NOMO-1 treated with dmso at 0.1 percent for 144 hours (cell line): ENCODE data around the gene RBMS1.

Source experiments
- DNase-seq: peaks from one replicate; lab custom pipeline; 2025; ENCODE audit not compliant: unreplicated experiment; lab: John Stamatoyannopoulos, UW

RBMS1 gene

DNA sequence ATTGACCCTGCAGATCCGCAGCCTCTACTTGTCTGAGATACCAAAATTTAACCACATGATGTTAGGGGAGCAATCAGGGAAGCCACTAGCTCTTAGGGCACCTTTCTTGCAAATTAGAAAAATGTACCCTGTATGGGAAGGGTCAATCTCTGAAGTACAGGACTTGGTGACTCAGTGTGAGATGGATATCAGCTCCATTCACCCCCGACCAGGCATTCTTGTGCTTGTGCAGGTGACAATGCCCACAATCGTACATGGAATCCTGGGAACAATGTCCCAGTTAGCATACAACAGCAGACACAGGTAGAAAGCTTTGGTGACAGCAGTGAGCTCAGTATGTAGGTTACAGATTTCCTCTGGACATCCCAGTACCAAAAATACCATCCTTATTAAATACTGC, 155.9 kb downstream of the RBMS1 start:
- no peak for DNase-seq

DNA sequence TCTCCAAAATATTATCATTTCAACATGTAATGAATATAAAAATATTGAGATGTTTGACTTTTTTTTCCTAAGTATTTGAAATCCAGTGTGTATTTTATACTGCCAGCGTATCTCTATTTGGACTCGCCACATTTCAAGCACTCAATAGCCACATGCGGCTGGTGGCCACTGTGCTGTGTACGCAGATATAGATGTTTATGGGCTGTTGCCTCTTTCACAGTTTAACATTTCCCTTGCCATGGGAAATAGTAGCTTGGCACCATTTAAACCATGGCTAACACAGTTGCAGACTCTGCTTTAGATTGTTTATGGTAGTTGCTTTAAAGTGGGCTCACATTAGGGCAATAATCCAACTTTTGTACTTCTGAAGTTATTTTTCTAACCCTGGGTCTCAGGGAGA, 157.0 kb downstream of the RBMS1 start:
- no peak for DNase-seq

DNA sequence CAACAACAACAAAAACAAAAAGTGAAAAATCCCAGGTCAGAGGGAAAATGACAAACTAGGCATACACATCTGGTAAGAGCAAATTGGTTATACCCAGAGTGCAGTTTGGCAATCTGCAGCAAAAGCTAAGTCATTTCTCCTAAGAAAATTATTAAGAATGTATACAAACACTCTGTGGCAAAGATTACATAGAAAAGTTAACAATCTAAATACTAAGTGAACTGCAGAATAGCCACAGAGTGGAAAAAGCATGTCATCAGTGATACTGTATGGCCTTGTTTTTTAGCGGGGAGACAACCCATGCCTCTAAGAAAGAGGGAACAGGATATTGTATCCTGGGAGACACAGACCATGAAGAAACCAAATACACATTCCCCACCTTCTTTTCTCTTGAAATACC, 157.5 kb downstream of the RBMS1 start:
- DNase-seq: no peak

DNA sequence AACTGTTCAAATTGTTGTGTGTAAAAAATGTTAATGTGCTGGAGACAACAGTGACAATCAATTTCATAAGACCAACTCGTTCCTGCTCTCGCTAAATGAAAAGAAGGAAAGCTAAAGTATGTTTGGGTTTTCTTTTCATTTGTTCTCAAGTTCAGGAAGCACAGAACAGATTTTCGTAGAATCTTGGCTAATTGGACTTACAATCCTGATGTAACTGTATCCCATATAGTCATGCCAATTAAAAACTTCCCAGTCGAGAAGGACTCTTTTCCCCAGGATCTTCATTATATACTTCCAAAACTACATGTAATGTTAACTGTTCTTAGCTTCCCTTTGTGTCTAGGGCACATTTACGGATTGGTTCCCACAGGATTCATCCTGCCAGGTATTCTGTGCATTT, 158.2 kb downstream of the RBMS1 start:
- no peak for DNase-seq

DNA sequence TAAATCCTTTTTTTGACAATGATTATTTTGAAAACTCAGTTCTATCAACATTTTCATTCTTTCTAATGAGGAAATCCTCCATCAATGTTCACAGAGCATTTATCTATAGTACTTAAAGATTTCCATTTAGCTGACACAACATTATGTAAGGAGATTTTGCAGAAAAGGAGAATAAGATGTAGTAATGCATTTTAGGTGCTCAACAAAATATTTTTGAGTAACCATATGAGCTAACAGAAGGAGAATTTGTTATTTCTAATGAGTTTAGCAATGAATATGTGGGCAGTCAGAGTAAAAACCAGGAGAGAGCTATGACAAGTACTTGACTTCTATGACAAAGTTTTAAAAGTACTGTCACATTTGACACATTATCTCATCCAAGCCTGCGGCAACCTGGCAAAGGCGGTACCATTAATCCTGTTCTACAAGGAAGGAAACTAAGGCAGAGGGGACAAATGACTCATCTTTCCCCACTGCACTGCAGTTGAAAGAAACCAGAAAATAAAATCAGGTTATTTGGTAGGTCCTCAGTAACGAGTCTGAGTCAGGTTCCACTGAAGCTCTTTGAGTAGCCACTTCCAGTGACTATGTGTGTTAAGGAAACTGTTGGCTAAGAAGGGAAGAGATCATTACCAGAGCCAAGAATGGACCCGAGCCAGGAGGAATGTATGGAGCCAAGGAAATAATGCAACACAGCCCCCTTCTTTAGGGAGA, 159.4 kb downstream of the RBMS1 start:
- no peak for DNase-seq

DNA sequence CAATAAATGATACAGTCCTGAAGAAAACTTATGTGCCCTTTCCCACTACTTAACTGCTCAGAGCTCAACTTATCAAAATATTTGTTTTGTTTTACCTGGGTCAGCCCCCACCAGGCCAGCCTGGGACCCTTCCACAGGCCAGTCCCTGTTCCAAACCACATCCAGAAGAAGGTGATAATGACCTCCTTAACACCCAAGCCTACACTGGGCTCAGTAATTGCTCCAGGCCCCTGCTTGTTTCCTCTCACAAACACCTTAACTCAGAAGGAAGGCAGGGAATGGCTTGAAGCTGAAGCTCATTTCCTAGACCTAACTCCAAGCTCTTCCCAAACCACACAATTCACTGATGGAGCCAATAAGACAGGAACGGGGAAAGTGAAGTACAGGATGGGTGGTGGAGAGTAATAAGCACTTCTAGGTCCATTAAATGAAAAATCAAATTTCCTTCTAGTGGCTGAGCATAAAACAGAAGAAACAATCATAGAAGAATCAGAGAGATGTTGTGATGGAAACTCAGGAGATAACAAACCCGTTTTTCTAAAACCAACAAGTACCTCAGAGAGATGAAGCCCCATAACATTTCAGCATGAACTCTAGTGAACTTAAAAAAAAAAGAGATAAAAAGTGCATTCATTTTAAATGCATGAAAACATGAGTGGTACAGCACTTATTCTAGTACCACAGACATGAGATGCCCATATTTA, 160.1 kb downstream of the RBMS1 start:
- no peak for DNase-seq

DNA sequence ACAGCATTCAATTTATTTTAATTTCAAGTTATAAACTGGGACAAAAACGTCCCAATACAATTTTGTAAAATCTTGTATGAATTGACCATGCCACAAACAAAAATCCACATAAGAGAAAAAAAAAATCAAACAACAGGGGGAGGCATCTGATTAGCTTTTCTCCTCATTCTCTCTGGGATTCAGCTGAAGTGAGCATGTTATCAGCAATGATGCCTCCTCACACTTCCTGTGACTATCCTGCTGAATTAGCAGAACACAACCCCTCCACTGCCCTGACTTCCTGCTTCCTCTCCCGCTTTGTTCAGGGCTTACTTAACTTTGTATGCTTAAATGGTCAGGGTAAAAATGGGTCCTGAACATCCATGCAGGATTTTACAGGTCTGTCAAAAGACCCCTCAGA, 161.3 kb downstream of the RBMS1 start:
- DNase-seq: no peak

DNA sequence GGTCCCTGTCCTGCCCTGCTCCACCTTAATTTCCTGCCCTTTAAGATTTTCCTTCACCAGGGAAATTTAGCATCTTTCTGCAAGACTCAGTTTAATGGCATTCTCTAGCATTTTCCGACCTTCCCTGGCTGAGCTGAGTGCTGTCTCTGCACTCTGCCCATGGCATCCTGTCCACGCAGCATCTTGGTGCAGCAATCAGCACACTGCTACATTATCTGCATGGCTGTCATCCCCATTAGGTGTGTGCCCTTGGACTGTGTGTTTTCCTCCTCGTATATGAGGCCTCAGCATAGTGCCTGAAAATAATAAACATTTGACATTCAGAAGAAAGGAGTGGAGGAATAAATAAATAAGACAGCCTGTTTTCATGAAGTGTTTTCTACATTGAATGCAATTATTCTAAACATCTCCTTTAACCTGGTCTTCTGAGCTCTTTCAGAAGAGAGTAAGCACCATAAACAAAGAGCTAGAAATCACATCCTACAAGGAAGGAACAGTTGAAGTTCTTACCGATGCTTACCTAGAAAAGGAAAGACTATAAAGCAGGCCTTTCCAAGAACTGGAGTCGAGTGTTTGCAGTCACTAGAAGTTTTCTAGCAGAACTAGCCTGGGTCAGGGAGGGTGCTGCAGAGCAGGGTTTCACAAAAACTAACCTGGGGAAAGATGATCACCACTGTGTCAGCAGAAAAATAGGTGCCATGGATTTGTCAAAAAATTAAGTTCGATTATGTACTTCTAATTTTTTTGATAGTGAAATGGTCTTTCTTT, 162.2 kb downstream of the RBMS1 start:
- no peak for DNase-seq

DNA sequence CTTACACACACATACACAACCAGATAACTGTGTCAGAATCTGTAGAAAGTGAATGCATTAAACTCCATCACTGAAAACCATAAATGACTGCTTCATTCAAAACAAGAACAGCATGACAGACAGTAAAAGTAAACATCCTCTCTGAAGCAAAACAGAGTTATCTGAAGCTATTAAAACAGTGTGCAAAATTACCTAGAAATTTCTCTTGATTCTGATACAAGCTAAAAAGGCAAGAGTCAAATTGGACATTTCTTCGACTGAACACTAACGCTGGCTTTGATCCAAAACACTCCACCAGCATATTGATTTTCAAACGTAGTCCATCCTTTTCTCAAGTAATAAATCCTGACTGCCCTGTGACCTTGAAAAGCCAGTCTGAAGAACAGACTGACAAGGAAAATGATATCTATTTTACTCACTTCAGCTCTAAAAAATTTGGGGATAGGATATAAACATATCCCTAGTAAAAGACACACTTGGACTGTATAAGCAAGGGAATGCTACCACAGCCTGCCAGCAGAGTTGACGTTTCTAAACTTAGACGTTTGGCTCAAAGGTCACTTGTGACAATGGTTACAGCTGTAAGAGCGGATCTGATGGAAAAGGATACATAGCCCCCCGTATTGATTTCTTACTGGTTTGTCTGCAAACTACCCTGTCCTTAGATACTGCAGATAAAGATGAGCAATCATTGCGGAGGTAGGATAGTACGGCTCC, 164.6 kb downstream of the RBMS1 start:
- DNase-seq: no peak

DNA sequence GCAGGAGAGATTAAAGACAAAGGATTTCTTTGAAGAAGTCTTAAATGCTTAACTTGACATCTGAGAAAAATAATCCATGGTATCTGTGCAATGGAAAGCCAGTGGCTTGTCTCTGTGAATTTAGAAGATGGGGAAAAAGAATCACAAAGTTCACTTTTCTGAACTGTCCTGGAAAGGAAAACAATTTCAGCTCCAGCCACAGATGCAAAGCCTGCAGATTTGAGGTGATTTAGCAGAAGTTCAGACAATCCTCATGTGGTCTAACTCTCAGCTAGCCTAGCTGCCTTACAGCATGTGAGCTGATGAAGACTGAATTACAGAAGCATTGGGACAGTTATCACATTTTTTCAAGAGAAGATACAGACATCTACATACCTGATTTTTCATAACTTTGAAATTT, 166.8 kb downstream of the RBMS1 start:
- no peak for DNase-seq

DNA sequence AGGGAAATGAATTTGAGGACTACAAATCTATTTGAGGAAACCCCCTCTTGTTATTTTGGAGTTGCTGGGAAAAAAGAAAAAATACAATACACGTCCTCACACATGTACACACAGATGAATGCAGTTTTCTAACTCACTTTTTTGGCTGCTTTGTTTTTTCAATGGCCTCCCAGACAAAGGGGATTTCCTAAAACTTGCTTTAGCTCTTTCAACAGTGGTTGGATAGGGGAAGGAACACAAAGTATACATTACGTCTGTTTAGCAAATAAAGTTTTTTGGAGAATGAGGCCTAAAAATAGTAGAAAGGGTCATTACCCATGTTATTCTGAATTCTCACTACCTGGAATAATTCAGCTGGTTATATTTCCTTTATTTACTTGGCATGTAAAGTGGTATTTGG, 168.2 kb downstream of the RBMS1 start:
- no peak for DNase-seq

DNA sequence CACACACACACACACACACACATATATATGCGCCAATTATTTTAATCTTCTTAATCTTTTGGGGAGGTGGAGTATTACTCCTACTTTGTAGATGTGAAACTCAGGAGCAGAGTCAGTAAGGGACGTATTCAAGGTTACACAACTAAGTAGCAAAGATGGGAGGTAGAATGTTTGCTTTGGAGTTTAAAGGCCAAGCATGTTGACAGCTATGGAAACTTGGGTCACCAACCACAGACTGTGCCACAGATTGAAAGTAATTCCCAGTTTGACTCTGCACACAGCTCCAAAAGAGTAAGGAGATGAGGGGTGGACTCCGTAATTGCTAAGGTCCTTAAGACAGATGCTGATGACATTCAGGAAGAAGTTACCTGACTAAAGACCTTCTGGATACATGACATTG, 168.7 kb downstream of the RBMS1 start:
- DNase-seq: no peak

DNA sequence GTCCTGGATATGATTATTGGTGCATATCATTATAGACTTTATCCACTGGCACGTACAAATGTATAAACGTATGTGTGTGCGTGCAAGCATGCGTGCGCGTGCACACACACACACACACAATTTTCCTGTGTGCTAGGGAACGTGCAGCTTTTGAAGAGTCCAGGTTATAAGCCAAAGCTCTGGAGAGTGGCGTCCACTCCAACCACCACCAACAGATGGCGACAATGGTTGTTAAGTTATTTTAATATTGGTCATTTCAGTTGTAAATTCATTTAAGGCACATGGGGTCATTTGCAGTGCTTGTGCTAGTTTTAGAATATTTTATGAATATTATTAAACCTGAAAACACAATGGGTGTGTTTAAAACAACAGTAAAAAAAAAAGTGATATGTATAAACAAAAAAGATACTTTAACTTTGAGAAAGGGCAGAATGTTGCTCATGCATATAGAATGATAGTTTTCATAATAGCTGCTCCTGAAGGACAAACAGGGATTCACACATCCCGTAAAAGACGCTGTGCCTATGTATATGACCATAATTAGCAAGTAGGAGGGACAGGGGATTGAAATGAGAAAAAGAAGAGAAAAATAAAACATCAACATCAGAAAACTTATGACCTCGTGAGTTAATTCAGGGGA, 169.3 kb downstream of the RBMS1 start:
- no peak for DNase-seq

DNA sequence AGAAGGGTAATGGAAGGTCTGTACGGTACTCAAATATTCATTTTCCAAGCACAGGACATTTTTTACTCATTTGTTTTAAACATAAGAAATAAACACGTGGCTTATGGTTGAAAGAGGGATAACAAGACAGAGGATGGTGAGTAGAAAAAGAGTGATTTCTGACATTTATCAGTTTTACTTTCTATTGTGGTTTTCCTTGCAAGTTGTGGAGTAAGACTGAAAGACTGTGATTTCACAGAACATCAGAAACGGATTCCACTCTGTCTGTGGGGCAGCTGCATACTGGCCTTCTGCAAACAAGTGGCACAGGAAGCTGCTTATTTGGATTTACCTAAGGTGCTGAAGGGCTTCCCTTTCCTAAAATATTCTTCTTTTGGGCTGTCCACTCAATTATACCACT, 171.3 kb downstream of the RBMS1 start:
- DNase-seq: no peak

DNA sequence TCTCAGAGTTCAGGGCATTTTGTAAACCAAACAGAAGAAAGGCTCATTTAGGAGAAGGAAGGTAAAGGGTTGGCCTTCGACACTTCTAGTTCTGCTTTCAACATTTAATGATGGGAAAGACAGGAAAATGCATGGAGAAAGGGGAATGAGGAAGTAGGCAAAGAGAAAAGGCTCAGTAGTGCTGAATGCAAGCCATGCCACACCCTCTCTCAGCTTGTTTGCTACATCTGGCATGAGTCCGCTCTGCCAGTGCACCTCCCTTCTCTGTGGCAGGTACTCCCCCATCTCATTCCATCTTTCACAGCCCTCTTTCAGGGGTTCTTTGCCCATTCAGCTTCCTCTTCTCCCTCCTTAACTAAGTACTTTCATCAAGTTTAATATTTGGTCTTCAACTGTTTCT, 172.6 kb downstream of the RBMS1 start:
- no peak for DNase-seq

DNA sequence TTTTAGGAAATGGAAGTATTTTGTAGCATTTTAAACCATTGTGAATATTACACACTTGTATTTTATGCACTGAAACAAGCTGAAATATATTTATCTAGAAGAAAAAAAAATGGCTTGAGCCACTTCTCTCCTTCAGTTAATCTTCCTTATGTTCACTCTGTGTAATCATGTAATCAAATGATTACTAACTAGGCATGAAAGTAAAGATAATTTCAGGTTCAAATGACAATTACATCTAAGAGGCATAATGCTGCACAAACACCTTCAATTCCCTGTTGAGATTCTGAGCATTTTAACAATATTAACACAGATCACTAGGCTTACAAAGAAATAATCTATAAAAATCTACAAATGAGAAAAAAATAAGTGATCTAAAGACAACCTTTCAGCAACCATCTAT, 173.9 kb downstream of the RBMS1 start:
- DNase-seq: peak; percentile 2

DNA sequence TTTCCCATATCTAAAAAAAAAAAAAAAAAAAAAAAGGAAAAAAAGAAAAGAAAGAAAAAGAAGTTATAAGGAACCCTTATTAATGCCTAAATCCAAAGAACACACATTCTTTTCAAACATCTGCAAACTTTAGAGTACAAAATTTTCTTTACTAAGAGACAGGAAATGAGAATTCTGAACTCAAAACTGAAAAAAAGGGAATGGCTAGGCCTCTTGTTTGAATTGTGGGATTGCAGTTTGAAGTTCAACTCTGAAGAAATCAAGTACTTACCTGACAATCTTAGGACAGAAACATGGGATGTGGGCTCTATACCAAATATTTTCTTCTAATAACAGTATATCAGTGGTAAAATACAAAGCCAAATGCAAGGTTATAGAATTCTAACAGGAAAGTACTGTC, 175.4 kb downstream of the RBMS1 start:
- DNase-seq: no peak

DNA sequence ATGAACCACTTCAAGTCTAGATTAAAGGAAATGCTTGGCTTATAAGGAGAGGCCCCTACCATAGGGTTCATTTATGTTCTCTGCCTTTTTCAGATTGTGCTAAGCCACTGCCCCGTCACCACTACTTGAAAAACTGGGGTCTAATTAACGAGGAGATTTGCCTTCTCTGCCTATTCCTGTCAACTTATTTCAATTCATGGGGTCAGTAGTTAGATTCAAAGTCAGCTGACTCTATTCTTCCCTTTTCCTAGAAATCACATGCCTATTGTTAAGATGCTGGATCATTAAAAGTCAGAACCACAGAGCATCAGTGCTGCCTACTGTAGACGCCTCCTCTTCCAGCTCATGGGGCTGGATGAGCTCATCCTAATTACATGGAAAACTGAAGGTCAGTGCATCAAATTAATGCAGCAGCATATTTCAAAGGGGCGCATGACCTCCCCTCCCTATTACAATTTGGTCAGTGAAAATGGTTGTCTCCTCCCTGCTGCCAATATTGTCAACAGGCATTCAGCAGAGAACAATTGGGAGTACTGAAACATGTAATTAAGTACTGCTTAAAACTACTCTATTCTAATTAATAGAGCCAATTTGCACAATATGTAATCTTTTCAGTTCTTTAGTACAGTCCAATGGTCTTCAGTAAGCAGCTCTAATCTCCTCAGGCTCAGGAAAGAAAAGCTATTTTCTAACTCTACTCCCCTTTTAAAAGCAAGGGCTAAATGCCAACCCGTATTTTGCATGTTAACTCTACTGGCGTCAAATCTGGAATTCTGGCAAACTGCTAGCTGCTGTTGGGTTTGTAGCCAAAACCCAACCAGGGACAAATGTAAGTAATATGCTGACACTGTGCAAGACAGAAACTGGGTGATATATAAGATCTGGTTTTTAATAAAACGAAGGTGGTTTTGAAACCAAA, 176.2 kb downstream of the RBMS1 start:
- no peak for DNase-seq

DNA sequence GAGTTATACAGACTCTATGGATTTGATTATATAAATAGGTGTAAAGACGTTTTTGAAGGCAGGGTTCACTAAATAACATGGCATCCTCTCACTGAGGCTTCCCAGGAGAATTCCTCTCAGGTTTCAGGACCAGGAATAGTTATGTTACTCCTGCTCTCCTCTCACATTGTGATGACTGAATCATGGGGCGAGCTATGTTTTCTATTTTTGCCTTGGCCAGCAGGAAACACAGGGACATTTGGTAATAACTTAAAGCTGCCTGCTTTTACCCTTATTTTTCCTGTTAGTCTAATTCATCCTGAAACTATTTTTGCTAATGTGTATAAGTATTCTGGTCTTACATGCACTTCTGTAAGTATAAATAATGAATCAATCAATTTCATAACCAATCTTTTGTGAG, 178.3 kb downstream of the RBMS1 start:
- DNase-seq: no peak
